ENCODE measurements around the gene VWA8. TPM values are rescaled to one million over a fixed set of nuclear protein-coding genes. Genes with fewer than 3 reads are reported as not detected.

The VWA8 gene
- total and polyA plus RNA-seq, 2 of the 8 experiments (the other 6 are each of a cell fraction or from before 2014, with no cell fraction given) = 5.9 to 19.6 TPM

- no peak for TF ChIP-seq CTCF (IDR thresholded peaks at IDR 0.05; ENCODE audit: control extremely low read depth in 1 of 3, insufficient read depth in 1 of 3, low read depth in 1 of 3, low read length in 3 of 3)
- no peak for TF ChIP-seq RXRA (IDR thresholded peaks at IDR 0.05; ENCODE audit: insufficient read depth, low read depth, low read length)
- TF ChIP-seq POU5F1 (IDR thresholded peaks at IDR 0.05; ENCODE audit: low read depth, low read length) = no peak
- TF ChIP-seq ZNF274 (IDR thresholded peaks at IDR 0.05; ENCODE audit: borderline replicate concordance, extremely low read depth, low read length) = no peak
- TF ChIP-seq HDAC2 (IDR thresholded peaks at IDR 0.05; ENCODE audit: borderline replicate concordance in 1 of 2, low read depth in 2 of 2, low read length in 2 of 2) = no peak
- TF ChIP-seq HDAC6 (IDR thresholded peaks at IDR 0.05; ENCODE audit: low read depth, low read length) = no peak
- TF ChIP-seq CREB1 (IDR thresholded peaks at IDR 0.05) = no peak
Measured at GRCh38 chr13:41859565-41859964, 101.3 kb downstream of the VWA8 start (continued).
